NCI-H2081 treated with DMSO at 0.1 percent for 48 hours (cell line): ENCODE measurements around the gene SMCP.

ENCODE experiments used
- DNase-seq: peaks from one replicate; lab custom pipeline; 2025; lab: John Stamatoyannopoulos, UW

The SMCP gene

DNA sequence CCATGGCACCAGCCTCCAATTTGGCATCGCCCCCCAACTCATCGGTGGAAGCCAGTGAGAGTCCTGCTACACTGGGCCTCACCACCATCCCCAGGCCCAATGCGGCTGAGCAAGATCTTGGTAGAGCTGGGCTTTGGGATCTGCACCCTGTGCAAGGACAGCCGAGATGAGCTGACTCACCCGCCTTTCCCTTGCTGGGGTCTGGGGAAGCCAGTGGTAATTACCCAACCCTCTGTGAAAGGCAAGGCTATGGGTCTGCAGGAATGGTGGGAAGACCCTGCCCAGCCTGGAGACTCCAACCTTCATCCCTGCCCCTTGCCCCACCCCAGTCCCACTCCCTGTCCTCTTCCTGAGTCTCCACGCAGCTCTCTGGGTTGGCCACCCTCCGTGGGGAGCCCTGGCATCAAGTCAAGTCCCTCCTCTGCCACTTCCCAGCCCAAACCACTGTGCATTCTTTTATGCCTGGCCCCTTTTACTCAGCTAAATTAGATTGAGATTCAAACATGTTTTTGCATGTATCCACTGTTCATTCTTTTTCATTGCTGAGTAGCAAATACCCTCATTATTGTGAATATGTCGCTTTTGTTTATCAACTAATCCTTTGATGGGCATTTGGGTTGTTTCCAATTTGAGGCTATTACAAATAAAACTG, 8.8 kb downstream of the SMCP start:
- no peak for DNase-seq

DNA sequence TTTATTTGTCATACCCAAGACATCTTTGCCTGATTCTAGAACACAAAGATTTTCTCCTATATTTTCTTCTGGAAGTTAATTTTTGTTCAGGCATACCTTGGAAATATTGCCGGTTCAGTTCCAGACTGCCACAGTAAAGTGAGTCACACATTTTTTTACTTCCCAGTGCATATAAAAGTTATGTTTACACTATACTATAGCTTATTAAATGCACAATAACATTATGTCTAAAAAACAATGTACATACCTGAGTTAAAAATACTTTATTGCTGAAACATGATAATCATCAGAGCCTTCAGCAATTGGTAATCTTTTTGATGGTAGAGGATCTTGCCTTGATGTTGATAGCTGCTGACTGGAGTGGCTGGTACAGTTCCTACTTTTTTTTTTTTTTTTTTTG, 10.0 kb downstream of the SMCP start:
- DNase-seq, result no peak

GRCh38 chr1:152899027-152899426, 20.9 kb downstream of the SMCP start:
- DNase-seq, result no peak

- no peak for DNase-seq
Measured at GRCh38 chr1:152899883-152900282, 21.8 kb downstream of the SMCP start.

- no peak for DNase-seq
Measured at GRCh38 chr1:152901631-152902030, 23.5 kb downstream of the SMCP start.

- no peak for DNase-seq
Measured at GRCh38 chr1:152902636-152903035, 24.5 kb downstream of the SMCP start.

DNA sequence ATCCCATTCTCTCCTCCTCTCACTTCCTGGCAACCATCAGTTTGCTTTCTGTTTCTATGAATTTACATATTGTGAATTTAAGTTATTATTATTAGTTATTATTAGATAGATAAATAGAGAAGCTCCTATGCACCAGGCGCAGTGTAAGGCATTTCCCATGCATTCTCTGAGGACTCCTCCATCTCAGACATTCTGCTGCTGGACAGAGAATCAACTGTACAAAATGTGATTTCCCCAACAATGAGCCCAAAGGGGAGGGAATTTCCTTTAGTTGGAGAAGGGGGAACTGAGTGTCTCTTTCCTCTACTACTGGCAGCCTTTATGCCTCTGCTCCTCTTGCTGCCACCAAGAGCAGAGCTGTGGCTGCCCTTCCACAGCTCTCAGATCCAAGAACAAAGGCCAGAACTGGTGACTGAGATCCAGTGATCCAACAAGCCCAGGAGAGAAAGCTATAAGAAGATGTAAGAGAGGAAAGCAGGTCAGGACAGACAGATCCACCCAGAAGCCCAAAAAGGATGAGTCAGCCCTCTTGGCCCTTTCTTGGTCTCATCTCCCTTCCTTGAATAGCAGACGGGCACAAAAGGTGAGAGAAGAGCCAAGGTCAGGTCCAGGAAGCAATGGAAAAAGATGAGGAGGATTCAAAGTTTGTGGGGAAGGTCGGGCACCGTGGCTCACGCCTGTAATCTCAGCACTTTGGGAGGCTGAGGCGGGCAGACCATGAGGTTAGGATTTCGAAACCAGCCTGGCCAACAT, 26.7 kb downstream of the SMCP start:
- DNase-seq, result no peak

DNA sequence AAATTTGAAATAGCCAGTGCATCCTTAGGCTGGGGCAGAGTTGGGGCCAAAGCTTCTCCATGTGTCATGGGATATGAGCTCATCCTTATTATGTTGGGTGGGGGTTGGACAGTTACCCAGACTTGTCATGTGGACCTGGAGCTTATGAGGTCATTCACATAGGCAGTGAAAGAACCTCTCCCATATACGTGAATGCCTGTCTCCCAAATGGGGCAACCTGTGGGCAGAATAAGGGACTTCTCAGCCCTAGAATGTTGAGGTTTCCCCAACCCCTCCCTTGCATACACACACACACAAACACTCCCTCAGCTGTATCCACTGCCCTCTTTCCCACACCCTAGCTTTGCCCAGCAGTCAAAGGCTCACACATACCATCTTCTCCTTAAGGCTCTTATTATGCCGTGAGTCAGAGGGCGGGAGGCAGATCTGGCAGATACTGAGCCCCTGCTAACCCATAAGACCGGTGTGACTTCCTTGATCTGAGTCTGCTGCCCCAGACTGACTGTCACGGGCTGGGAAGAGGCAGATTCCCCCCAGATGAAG, 28.0 kb downstream of the SMCP start:
- no peak for DNase-seq

GRCh38 chr1:152907686-152908601, 29.8 kb downstream of the SMCP start, which contains the start of gene IVL:
Gene IVL (plus strand): TSS chr1:152908546. CDS start chr1:152909798, 1,252 bp downstream.
- no peak for DNase-seq

DNA sequence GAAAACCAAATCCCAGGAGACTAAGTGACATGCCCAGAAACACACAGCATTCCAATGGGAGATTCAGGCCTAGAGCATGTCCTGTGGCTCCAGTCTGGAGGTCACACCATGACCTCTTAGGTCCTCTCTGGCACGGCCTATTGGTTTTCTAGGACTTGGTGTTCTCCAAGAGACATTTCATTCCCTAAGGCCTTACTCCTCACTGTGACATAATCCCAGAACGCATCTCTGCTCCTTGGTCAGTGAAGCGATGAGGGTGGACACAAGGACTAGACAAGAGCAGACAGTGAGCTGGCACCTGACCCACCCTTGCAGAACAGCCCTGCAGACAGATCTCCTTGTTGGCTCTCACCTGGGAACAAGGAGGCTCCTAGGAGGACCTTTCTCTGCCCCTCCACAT, 31.1 kb downstream of the SMCP start:
- no peak for DNase-seq

DNA sequence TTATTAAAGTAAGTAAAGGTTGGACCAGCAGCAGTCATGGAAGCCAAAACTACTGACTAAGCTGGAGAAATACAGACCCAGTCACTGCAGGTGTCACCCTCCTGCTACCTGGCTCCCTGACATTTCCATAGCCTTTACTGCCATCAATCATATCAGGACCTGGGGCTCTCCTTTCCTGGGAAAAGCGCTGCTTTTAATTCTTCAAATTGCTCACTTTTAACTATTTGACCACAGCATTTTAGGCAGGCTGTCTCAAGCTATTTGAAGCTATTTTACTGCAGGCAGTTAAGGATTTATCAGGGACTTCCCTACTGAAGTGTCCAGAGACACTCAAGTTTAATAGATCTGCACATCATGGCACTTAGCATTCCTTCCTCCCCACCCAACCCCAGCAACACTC, 34.3 kb downstream of the SMCP start:
- DNase-seq, result no peak

- DNase-seq, result no peak
Measured at GRCh38 chr1:152912900-152913299, 34.8 kb downstream of the SMCP start.

DNA sequence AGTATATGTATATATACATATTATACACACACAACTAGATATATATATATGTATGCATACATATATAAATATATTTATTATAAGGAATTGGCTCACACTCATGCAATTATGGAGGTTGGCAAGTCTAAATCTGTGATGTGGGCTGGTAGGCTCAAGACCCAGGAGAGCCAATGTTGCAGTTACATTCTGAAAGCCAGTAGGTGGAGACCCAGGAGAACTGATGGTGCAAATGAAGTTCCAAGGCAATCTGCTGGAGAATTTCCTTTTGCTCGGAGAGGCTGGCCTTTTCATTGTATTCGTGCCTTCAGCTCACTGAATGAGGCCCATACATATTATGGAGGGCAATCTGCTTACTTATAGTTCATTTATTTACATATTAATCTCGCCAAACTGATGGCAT, 39.7 kb downstream of the SMCP start:
- DNase-seq, result no peak

DNA sequence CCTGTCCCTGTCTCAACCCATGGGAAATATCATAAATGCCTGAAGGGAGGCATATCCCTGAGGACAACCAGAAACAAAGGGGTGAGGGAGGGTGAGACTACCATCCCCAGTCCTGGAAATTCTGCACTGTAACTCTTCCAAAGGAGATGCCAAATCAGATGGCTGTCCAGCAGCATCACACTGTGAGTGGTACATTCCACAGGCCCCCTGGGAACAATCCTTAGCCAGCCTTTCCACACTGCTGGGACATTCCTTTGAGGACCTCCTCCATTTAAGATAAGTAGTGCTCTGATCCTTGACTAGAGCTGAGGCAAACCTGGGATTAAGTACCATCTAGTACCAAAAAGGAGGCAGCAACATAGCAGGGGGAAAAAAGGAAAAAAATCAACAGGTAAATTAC, 40.9 kb downstream of the SMCP start:
- no peak for DNase-seq

- DNase-seq, result no peak
Measured at GRCh38 chr1:152924191-152924590, 46.1 kb downstream of the SMCP start.

- DNase-seq, result no peak
Measured at GRCh38 chr1:152926091-152926490, 48.0 kb downstream of the SMCP start.

- no peak for DNase-seq
Measured at GRCh38 chr1:152928671-152929070, 50.5 kb downstream of the SMCP start.

GRCh38 chr1:152932170-152932811, 54.2 kb downstream of the SMCP start:
- no peak for DNase-seq

DNA sequence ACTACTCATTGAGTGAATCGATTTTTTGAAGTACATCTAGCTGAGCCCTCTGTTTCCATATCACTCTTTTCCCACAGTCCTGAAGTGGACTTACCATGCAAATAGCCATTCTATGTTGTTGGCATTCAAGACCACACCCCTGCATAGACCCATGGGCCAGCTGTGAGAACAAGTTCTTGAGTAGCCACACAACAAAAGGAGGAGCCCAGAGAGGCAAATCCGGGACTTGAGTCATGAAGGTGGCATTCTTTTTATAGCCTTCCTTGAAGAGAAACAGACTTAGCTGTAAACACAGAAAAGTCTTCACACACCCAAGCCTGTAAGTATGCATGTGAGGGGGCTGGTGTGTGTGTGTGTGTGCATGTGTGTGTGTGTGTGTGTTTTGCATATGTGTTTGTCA, 55.1 kb downstream of the SMCP start:
- DNase-seq, result no peak
